CD8-positive, alpha-beta memory T cell (primary cell): Measurements from ENCODE around the gene MTFR1L. TPM values are rescaled to one million over a fixed set of nuclear protein-coding genes. Genes with fewer than 3 reads are reported as not detected.

ENCODE experiments used
- CTCF ChIA-PET: fragments of 350-600 bp; sonication (Branson Sonifier 250); formaldehyde crosslinking; loops from one replicate; lab custom pipeline; 2021; ENCODE audit warnings: antibody characterized with exemption; lab: Charles Lee
- POLR2A ChIA-PET: fragments of 350-600 bp; sonication (Branson Sonifier 250); formaldehyde crosslinking; loops from one replicate; lab custom pipeline; 2021; ENCODE audit warnings: antibody characterized with exemption; lab: Charles Lee
- DNase-seq, 5 donors: peaks; one replicate each; pipeline versions ENCODE4 v3.0.0 to v3.0.0-alpha.2; 2020 to 2022; ENCODE audit warnings: mixed read lengths in 1 of 5
- H3K27ac ChIP-seq: one replicate; pipeline ENCODE4 v1.7.0; 2013; ENCODE audit warnings: low read depth, mild to moderate bottlenecking, low read length, moderate library complexity
- H3K27me3 ChIP-seq: 2 replicates; pipeline ENCODE4 v1.7.0; 2013; ENCODE audit warnings: low read length, mild to moderate bottlenecking; ENCODE audit not compliant: insufficient read depth, poor library complexity, severe bottlenecking
- H3K36me3 ChIP-seq: 2 replicates; pipeline ENCODE4 v1.7.0; 2013; ENCODE audit warnings: mild to moderate bottlenecking, low read length, moderate library complexity; ENCODE audit not compliant: insufficient read depth
- H3K4me1 ChIP-seq: 2 replicates; pipeline ENCODE4 v1.7.0; 2013; ENCODE audit warnings: mild to moderate bottlenecking, low read length, moderate library complexity; ENCODE audit not compliant: insufficient read depth
- H3K4me3 ChIP-seq: 2 replicates; pipeline ENCODE4 v1.7.0; 2013; ENCODE audit warnings: mild to moderate bottlenecking, low read length
- H3K9me3 ChIP-seq: 2 replicates; pipeline ENCODE4 v1.7.0; 2013; ENCODE audit warnings: mild to moderate bottlenecking, low read length
- H3K27ac Mint-ChIP-seq, 8 donors: one replicate each; pipeline ENCODE4 v1.8.0; 2020 to 2021; ENCODE audit warnings: mixed read lengths in 8 of 8, mild to moderate bottlenecking in 6 of 8, inconsistent platforms in 3 of 8, moderate library complexity in 3 of 8
- H3K27me3 Mint-ChIP-seq, 2 donors: one replicate each; pipeline ENCODE4 v1.8.0; 2020 to 2021; ENCODE audit warnings: mixed read lengths in 2 of 2, mild to moderate bottlenecking in 1 of 2, moderate library complexity in 1 of 2
- H3K36me3 Mint-ChIP-seq, 3 donors: one replicate each; pipeline ENCODE4 v1.8.0; 2020 to 2021; ENCODE audit warnings: mixed read lengths in 3 of 3, inconsistent platforms in 1 of 3, mild to moderate bottlenecking in 1 of 3
- H3K4me1 Mint-ChIP-seq, 3 donors: one replicate each; pipeline ENCODE4 v1.8.0; 2020 to 2021; ENCODE audit warnings: mixed read lengths in 3 of 3, inconsistent platforms in 1 of 3, mild to moderate bottlenecking in 1 of 3
- H3K4me3 Mint-ChIP-seq, 7 donors: one replicate each; pipeline ENCODE4 v1.8.0; 2020 to 2021; ENCODE audit warnings: mixed read lengths in 7 of 7, mild to moderate bottlenecking in 6 of 7, moderate library complexity in 4 of 7, inconsistent platforms in 2 of 7
- H3K9me3 Mint-ChIP-seq, 5 donors: one replicate each; pipeline ENCODE4 v1.8.0; 2020 to 2022; ENCODE audit warnings: mixed read lengths in 5 of 5, mild to moderate bottlenecking in 3 of 5, moderate library complexity in 2 of 5, inconsistent platforms in 1 of 5
- polyA plus RNA-seq: library from polyadenylated mRNA; unstranded; fragments of 300-500 nt; fragmentation: Illumina TruSeq; gene quantifications from one replicate; pipeline ENCODE4 v1.2.3, GENCODE V29; 2021
- total RNA-seq, 2 experiments: library from RNA; stranded (reverse); gene quantifications; one replicate each; pipeline ENCODE4 v1.2.3, GENCODE V29; 2021

The MTFR1L gene
- total and polyA plus RNA-seq, 3 experiments from 2014 or later, result 29.7 to 33.5 (median 30.2) TPM

GRCh38 chr1:25862785-25863485, 43.2 kb downstream of the MTFR1L start:
- Mint-ChIP-seq H3K4me1 (peaks cover 18 to 28% (median 26%) of the 10 kb centered on the region in 3 donors), H3K4me3 (no peak overlapping the region), H3K27ac (peak overlapping the region in 2 of 8 donors; percentile 29 to 60), H3K9me3 (no peaks in the 10 kb centered on the region), H3K27me3 (no peaks in the 10 kb centered on the region), H3K36me3 (peaks cover 0 to 5% (median 0%) of the 10 kb centered on the region in 3 donors)
- Histone ChIP-seq H3K36me3 (no peaks in the 10 kb centered on the region), H3K9me3 (no peaks in the 10 kb centered on the region), H3K27me3 (no peaks in the 10 kb centered on the region), H3K4me3 (no peak overlapping the region), H3K4me1 (peaks cover 9% of the 10 kb centered on the region), H3K27ac (no peak overlapping the region)
- ChIA-PET POLR2A (no interaction called here), CTCF (interaction anchor here (1.1 kb wide), 1 partner anchor 13 kb away, joined by 3 read pairs; the partner anchor contains the start of gene PAQR7)
- no peak for DNase-seq

GRCh38 chr1:25863486-25864262, 43.9 kb downstream of the MTFR1L start:
- Mint-ChIP-seq H3K27me3 (no peaks in the 10 kb centered on the region), H3K4me1 (peaks cover 16 to 22% (median 22%) of the 10 kb centered on the region in 3 donors), H3K36me3 (peaks cover 0 to 5% (median 0%) of the 10 kb centered on the region in 3 donors), H3K9me3 (no peaks in the 10 kb centered on the region), H3K4me3 (no peak overlapping the region), H3K27ac (no peak overlapping the region)
- ChIA-PET CTCF (interaction anchor here (1.1 kb wide), 1 partner anchor 12 kb away, joined by 3 read pairs; the partner anchor contains the start of gene PAQR7), POLR2A (interaction anchor here (0.9 kb wide), 1 partner anchor 12 kb away, joined by 3 read pairs; no protein-coding TSS in a partner anchor)
- H3K36me3 ChIP-seq, result no peaks in the 10 kb centered on the region
- no peak overlapping the region for H3K27ac ChIP-seq
- H3K9me3 ChIP-seq, result no peaks in the 10 kb centered on the region
- DNase-seq, result no peak
- H3K4me1 ChIP-seq, result peaks cover 5% of the 10 kb centered on the region
- no peak overlapping the region for H3K4me3 ChIP-seq
- no peaks in the 10 kb centered on the region for H3K27me3 ChIP-seq

DNA sequence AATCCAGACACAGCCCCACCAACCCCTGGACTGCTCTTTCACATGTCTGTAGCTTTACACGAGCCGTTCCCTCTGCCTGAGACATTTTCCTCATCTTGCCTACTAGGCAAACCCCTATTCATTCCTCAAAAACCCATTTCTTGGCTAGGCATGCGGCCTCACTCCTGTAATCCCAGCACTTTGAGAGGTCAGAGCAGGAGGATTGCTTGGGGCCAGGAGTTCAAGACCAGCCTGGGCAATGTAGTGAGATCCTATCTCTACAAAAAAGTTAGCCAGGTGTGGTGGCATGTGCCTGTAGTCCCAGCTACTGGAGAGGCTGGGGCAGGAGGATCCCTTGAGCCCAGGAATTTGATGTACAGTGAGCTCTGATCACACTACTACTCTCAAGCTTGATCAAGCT, 44.7 kb downstream of the MTFR1L start:
- Histone ChIP-seq H3K4me1 (no peaks in the 10 kb centered on the region), H3K27me3 (no peaks in the 10 kb centered on the region), H3K27ac (no peak overlapping the region), H3K36me3 (no peaks in the 10 kb centered on the region), H3K4me3 (no peak overlapping the region), H3K9me3 (no peaks in the 10 kb centered on the region)
- Mint-ChIP-seq H3K27me3 (no peaks in the 10 kb centered on the region), H3K36me3 (peaks cover 0 to 4% (median 0%) of the 10 kb centered on the region in 3 donors), H3K27ac (no peak overlapping the region), H3K4me1 (peaks cover 11 to 15% (median 15%) of the 10 kb centered on the region in 3 donors), H3K4me3 (no peak overlapping the region), H3K9me3 (no peaks in the 10 kb centered on the region)
- CTCF ChIA-PET, result no interaction called here
- no peak for DNase-seq
- POLR2A ChIA-PET, result interaction anchor here (0.9 kb wide), 1 partner anchor 11 kb away, joined by 3 read pairs; no protein-coding TSS in a partner anchor

GRCh38 chr1:25866288-25866687, 46.5 kb downstream of the MTFR1L start:
- H3K27me3 ChIP-seq, result no peaks in the 10 kb centered on the region
- ChIA-PET CTCF (no interaction called here), POLR2A (no interaction called here)
- H3K9me3 ChIP-seq, result no peaks in the 10 kb centered on the region
- Mint-ChIP-seq H3K27ac (no peak overlapping the region), H3K36me3 (no peaks in the 10 kb centered on the region), H3K4me1 (peaks cover 2 to 4% (median 3%) of the 10 kb centered on the region in 3 donors), H3K27me3 (no peaks in the 10 kb centered on the region), H3K4me3 (no peak overlapping the region), H3K9me3 (no peaks in the 10 kb centered on the region)
- H3K36me3 ChIP-seq, result no peaks in the 10 kb centered on the region
- no peak overlapping the region for H3K27ac ChIP-seq
- no peak overlapping the region for H3K4me3 ChIP-seq
- H3K4me1 ChIP-seq, result no peaks in the 10 kb centered on the region
- no peak for DNase-seq

GRCh38 chr1:25867210-25867991, 47.6 kb downstream of the MTFR1L start:
- H3K27me3 ChIP-seq, result no peaks in the 10 kb centered on the region
- ChIA-PET CTCF (no interaction called here), POLR2A (no interaction called here)
- Mint-ChIP-seq H3K27ac (peak overlapping the region in 1 of 8 donors; percentile 43), H3K4me3 (no peak overlapping the region), H3K27me3 (no peaks in the 10 kb centered on the region), H3K9me3 (no peaks in the 10 kb centered on the region), H3K4me1 (no peaks in the 10 kb centered on the region), H3K36me3 (no peaks in the 10 kb centered on the region)
- no peaks in the 10 kb centered on the region for H3K9me3 ChIP-seq
- no peak overlapping the region for H3K27ac ChIP-seq
- H3K4me1 ChIP-seq, result no peaks in the 10 kb centered on the region
- no peak for DNase-seq
- H3K4me3 ChIP-seq, result no peak overlapping the region
- no peaks in the 10 kb centered on the region for H3K36me3 ChIP-seq

DNA sequence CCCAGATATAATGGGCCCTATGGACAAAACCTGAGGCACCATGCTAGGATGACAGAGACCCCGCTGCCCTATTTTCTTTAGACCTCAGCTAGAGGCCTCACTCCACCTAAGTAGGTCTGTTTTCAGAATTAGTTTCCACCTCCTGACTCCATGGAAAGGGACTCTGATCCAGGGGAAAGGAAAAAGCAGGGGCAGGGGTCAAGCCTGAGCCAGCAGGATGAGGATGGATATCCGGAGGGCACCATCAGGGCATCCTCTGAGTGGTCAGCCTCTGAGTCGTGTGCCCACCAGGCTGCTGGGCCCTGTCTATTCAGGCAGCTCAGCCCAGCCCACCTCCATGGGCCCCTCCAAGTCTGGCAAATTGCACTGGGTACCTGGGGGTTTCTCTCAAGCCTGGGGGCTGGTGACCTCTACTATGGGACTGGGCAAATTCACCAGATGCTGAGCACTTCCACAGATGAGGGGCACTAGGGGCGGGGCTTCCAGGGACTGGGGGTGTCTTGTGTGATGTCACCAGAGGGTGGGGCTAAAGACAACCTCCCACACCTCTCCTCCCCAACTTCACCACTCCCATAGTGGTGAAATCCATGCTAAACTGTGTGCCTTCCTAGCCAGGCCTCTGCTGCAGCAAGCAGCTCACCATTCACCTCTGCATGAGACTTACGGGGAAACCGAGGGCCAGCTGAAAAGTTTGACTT, 50.3 kb downstream of the MTFR1L start:
- no peak overlapping the region for H3K4me3 Mint-ChIP-seq
- H3K36me3 ChIP-seq, result no peaks in the 10 kb centered on the region
- H3K4me3 ChIP-seq, result no peak overlapping the region
- no peaks in the 10 kb centered on the region for H3K9me3 Mint-ChIP-seq
- no peak overlapping the region for H3K27ac ChIP-seq
- ChIA-PET POLR2A (interaction anchor here (0.6 kb wide), 1 partner anchor 98 kb away, joined by 3 read pairs; no protein-coding TSS in a partner anchor), CTCF (interaction anchor here (1.6 kb wide), 1 partner anchor 26 kb away, joined by 6 read pairs; no protein-coding TSS in a partner anchor)
- H3K9me3 ChIP-seq, result no peaks in the 10 kb centered on the region
- H3K27me3 ChIP-seq, result no peaks in the 10 kb centered on the region
- H3K27ac Mint-ChIP-seq, result peak overlapping the region in 2 of 8 donors; percentile 32 to 50
- H3K36me3 Mint-ChIP-seq, result no peaks in the 10 kb centered on the region
- DNase-seq, result no peak
- H3K4me1 Mint-ChIP-seq, result peaks cover 0 to 4% (median 3%) of the 10 kb centered on the region in 3 donors
- peaks cover 10% of the 10 kb centered on the region for H3K4me1 ChIP-seq
- H3K27me3 Mint-ChIP-seq, result no peaks in the 10 kb centered on the region

DNA sequence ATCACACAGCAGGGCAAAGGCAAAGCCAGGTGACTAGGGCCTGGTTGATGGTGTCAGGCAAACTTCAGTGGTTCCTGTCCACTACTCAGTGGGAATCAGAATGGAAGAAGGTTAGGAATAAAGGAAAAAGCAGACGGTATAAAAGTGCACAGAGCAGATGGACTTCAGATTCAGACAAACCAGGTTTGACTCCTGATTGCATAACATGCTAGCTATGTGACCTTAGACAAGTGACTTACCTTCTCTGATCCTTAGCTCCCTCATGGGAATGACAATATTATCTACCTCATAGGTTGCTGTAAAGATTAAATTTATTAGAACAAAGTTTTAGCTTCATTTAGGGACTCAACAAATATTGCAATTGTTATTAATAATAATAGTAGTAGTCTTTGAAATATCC, 50.9 kb downstream of the MTFR1L start:
- H3K27me3 Mint-ChIP-seq, result no peaks in the 10 kb centered on the region
- peak overlapping the region in 1 of 8 donors; percentile 35 for H3K27ac Mint-ChIP-seq
- Histone ChIP-seq H3K27ac (no peak overlapping the region), H3K36me3 (no peaks in the 10 kb centered on the region), H3K27me3 (no peaks in the 10 kb centered on the region), H3K4me1 (peaks cover 11% of the 10 kb centered on the region), H3K9me3 (no peaks in the 10 kb centered on the region), H3K4me3 (no peak overlapping the region)
- no peak overlapping the region for H3K4me3 Mint-ChIP-seq
- DNase-seq, result no peak
- CTCF ChIA-PET, result interaction anchor here (1.6 kb wide), 1 partner anchor 25 kb away, joined by 6 read pairs; no protein-coding TSS in a partner anchor
- POLR2A ChIA-PET, result no interaction called here
- no peaks in the 10 kb centered on the region for H3K36me3 Mint-ChIP-seq
- peaks cover 0 to 5% (median 3%) of the 10 kb centered on the region in 3 donors for H3K4me1 Mint-ChIP-seq
- H3K9me3 Mint-ChIP-seq, result no peaks in the 10 kb centered on the region
